Measurements from ENCODE around the gene DPP6.
"Not testable (repeated sequence)": the region's sequence is repeated elsewhere in the genome, so short reads cannot be mapped to it uniquely, and the experiment has no call there.

Gene DPP6

GRCh38 chr7:154628556-154628955 is 576.4 kb downstream of the DPP6 start:
- DNase-seq = no peak

- DNase-seq = no peak
Measured at GRCh38 chr7:154631162-154631561, 579.0 kb downstream of the DPP6 start.

- no peak for DNase-seq
Measured at GRCh38 chr7:154633641-154634040, 581.4 kb downstream of the DPP6 start.

GRCh38 chr7:154638286-154638685 is 586.1 kb downstream of the DPP6 start:
- DNase-seq = no peak

- DNase-seq = no peak
Measured at GRCh38 chr7:154640266-154640865, 588.2 kb downstream of the DPP6 start.

- DNase-seq = no peak
Measured at GRCh38 chr7:154640917-154641316, 588.7 kb downstream of the DPP6 start.

- no peak for DNase-seq
Measured at GRCh38 chr7:154644366-154644765, 592.2 kb downstream of the DPP6 start.

GRCh38 chr7:154646126-154647013 is 594.2 kb downstream of the DPP6 start:
- DNase-seq = no peak

GRCh38 chr7:154647625-154648024 is 595.4 kb downstream of the DPP6 start:
- DNase-seq = no peak

- no peak for DNase-seq
Measured at GRCh38 chr7:154649015-154649414, 596.8 kb downstream of the DPP6 start.

- no peak for DNase-seq
Measured at GRCh38 chr7:154649434-154649833, 597.2 kb downstream of the DPP6 start.

GRCh38 chr7:154650275-154650674 is 598.1 kb downstream of the DPP6 start:
- DNase-seq = no peak

- DNase-seq = no peak
Measured at GRCh38 chr7:154651501-154651900, 599.3 kb downstream of the DPP6 start.

- no peak for DNase-seq
Measured at GRCh38 chr7:154652564-154652963, 600.4 kb downstream of the DPP6 start.

GRCh38 chr7:154653281-154653680 is 601.1 kb downstream of the DPP6 start:
- DNase-seq = no peak

GRCh38 chr7:154656618-154657017 is 604.4 kb downstream of the DPP6 start:
- no peak for DNase-seq

GRCh38 chr7:154666768-154667167 is 614.6 kb downstream of the DPP6 start:
- no peak for DNase-seq

GRCh38 chr7:154672659-154673415 is 620.6 kb downstream of the DPP6 start:
- DNase-seq = no peak

- no peak for DNase-seq
Measured at GRCh38 chr7:154674191-154674590, 622.0 kb downstream of the DPP6 start.

GRCh38 chr7:154675560-154675959 is 623.4 kb downstream of the DPP6 start:
- no peak for DNase-seq

- DNase-seq = not testable (repeated sequence)
Measured at GRCh38 chr7:154676033-154676421, 623.8 kb downstream of the DPP6 start.

GRCh38 chr7:154676422-154677073 is 624.4 kb downstream of the DPP6 start:
- DNase-seq = no peak

- DNase-seq = no peak
Measured at GRCh38 chr7:154677454-154677853, 625.3 kb downstream of the DPP6 start.

Data from CD4-positive, alpha-beta T cell treated with Interleukin-17A for 4 hours (primary cell).